ENCODE data around the gene CMAS. TPM values are rescaled to one million over a fixed set of nuclear protein-coding genes. Genes with fewer than 3 reads are reported as not detected.

CMAS gene
- polyA plus RNA-seq, 1 donor, result 55.5 TPM

- Histone ChIP-seq H3K27me3 (ENCODE audit: control insufficient read depth, insufficient read depth, low read length) (peaks cover 3% of the 10 kb centered on the region), H3K9me3 (ENCODE audit: control insufficient read depth, low read depth, low read length) (no peaks in the 10 kb centered on the region), H3K4me1 (ENCODE audit: control insufficient read depth, insufficient read depth, low read length) (no peaks in the 10 kb centered on the region), H3K4me3 (ENCODE audit: low read length) (no peak overlapping the region), H3K27ac (ENCODE audit: low read length) (no peak overlapping the region), H3K36me3 (ENCODE audit: control insufficient read depth, insufficient read depth, low read length) (no peaks in the 10 kb centered on the region)
- no peak for DNase-seq
- no CpG with 5 or more reads among the region's 2 CpGs for WGBS (ENCODE audit: insufficient coverage, low lambda C conversion rate)
Observed at GRCh38 chr12:22103418-22103817, 57.4 kb downstream of the CMAS start.

- H3K27ac ChIP-seq (ENCODE audit: low read length), result no peak overlapping the region
- no peaks in the 10 kb centered on the region for H3K36me3 ChIP-seq (ENCODE audit: control insufficient read depth, insufficient read depth, low read length)
- peaks cover 3% of the 10 kb centered on the region for H3K27me3 ChIP-seq (ENCODE audit: control insufficient read depth, insufficient read depth, low read length)
- DNase-seq, result no peak
- H3K9me3 ChIP-seq (ENCODE audit: control insufficient read depth, low read depth, low read length), result no peaks in the 10 kb centered on the region
- no peaks in the 10 kb centered on the region for H3K4me1 ChIP-seq (ENCODE audit: control insufficient read depth, insufficient read depth, low read length)
- H3K4me3 ChIP-seq (ENCODE audit: low read length), result no peak overlapping the region
Observed at GRCh38 chr12:22105542-22105941, 59.5 kb downstream of the CMAS start.

GRCh38 chr12:22110176-22110575, 64.2 kb downstream of the CMAS start:
- H3K27me3 ChIP-seq (ENCODE audit: control insufficient read depth, insufficient read depth, low read length), result no peaks in the 10 kb centered on the region
- H3K9me3 ChIP-seq (ENCODE audit: control insufficient read depth, low read depth, low read length), result no peaks in the 10 kb centered on the region
- H3K27ac ChIP-seq (ENCODE audit: low read length), result no peak overlapping the region
- no peak overlapping the region for H3K4me3 ChIP-seq (ENCODE audit: low read length)
- 61% methylated on average over 2 of the region's 3 CpGs for WGBS (ENCODE audit: insufficient coverage, low lambda C conversion rate)
- H3K36me3 ChIP-seq (ENCODE audit: control insufficient read depth, insufficient read depth, low read length), result no peaks in the 10 kb centered on the region
- DNase-seq, result no peak
- H3K4me1 ChIP-seq (ENCODE audit: control insufficient read depth, insufficient read depth, low read length), result no peaks in the 10 kb centered on the region

Other genes starting within 250 kb of the CMAS start
- gene ABCC9, start 104.8 kb upstream of the CMAS start, polyA plus RNA-seq, result 7.4 TPM

Measured in large intestine (tissue), 3 donors.